Activated CD8-positive, alpha-beta memory T cell treated with anti-CD3 and anti-CD28 coated beads, Interleukin-2, amount 10 ng/mL, durations not matched to agents 7 days and 5 days (primary cell): ENCODE measurements around the gene IL2RG. TPM values are rescaled to one million over a fixed set of nuclear protein-coding genes. Genes with fewer than 3 reads are reported as not detected.

Experiments
- ATAC-seq: fragments of 150-1000 bp; cut with Tn5 transposase; one replicate; pipeline ENCODE4 v1.10.0; 2021; ENCODE audit warnings: moderate library complexity
- CTCF ChIA-PET: fragments of 350-600 bp; sonication (Branson Sonifier 250); formaldehyde crosslinking; loops from one replicate; lab custom pipeline; 2021; ENCODE audit warnings: antibody characterized with exemption; lab: Charles Lee
- DNase-seq: peaks from one replicate; pipeline ENCODE4 v3.0.0-alpha.2; 2020
- H3K27ac Mint-ChIP-seq: one replicate; pipeline ENCODE4 v1.8.0; 2021; ENCODE audit warnings: mild to moderate bottlenecking, mixed read lengths
- H3K27me3 Mint-ChIP-seq: one replicate; pipeline ENCODE4 v1.8.0; 2021; ENCODE audit warnings: mixed read lengths
- H3K36me3 Mint-ChIP-seq: one replicate; pipeline ENCODE4 v1.8.0; 2021; ENCODE audit warnings: mild to moderate bottlenecking, mixed read lengths
- H3K4me1 Mint-ChIP-seq: one replicate; pipeline ENCODE4 v1.8.0; 2021; ENCODE audit warnings: mixed read lengths
- H3K4me3 Mint-ChIP-seq: one replicate; pipeline ENCODE4 v1.8.0; 2021; ENCODE audit warnings: mild to moderate bottlenecking, moderate library complexity, mixed read lengths
- H3K9me3 Mint-ChIP-seq: one replicate; pipeline ENCODE4 v1.8.0; 2022; ENCODE audit warnings: low read depth, mixed read lengths
- total RNA-seq, 2 experiments: library from RNA; stranded (reverse); gene quantifications; one replicate each; pipeline ENCODE4 v1.2.3, GENCODE V29; 2021

Gene IL2RG
- total RNA-seq, 2 experiments from 2014 or later: 370 to 512 TPM

DNA sequence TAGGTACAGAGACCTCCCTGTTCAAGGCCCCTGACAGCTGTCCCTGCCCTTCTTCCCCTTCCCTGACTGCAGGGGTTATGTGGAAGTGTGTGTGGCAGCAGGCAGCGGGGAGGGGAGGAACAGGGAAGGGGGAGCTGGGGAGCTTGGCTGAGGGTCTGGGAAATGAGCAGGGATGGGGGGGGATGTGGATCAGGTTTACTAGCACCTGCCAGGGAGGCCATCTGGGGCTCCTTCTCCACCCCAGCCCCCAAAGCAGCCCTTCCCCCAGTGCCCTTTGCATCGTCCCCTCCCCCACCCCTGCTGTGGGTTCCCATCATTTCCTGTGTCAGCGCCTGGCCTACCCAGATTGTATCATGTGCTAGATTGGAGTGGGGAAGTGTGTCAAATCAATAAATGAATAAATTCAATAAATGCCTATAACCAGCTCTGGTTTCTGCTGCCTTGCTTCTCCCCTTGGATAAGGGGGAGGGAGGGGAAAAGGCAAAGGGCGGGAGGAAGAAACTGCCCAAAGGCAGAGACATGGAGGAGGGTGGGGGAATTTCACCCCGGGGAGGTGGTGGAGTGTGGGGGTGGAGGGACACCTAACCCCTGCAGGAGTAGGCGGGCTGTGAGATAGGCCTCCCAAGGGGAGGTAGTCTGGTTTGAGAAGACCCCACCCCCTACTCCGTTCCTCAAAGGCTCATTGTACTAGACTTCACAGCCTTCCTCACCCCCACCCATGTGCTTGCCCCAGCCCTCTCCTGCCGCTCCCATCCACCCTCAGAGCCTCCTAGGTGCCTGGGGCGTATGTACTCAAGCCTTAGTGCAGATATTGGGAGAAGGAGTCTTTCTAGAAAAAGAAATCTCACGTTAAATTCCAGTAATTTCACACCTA, 8.0 kb downstream of the IL2RG start:
- Mint-ChIP-seq H3K4me1 (peaks cover 71% of the 10 kb centered on the region), H3K36me3 (peaks cover 25% of the 10 kb centered on the region), H3K9me3 (no peaks in the 10 kb centered on the region), H3K27me3 (no peaks in the 10 kb centered on the region), H3K4me3 (peak overlapping the region; percentile 70), H3K27ac (peak overlapping the region; percentile 89)
- CTCF ChIA-PET: interaction anchor here (6.8 kb wide), 1 partner anchor 26 kb away, joined by 65 read pairs; no protein-coding TSS in a partner anchor
- peak; percentile 29 for ATAC-seq
- DNase-seq: peak; percentile 76

DNA sequence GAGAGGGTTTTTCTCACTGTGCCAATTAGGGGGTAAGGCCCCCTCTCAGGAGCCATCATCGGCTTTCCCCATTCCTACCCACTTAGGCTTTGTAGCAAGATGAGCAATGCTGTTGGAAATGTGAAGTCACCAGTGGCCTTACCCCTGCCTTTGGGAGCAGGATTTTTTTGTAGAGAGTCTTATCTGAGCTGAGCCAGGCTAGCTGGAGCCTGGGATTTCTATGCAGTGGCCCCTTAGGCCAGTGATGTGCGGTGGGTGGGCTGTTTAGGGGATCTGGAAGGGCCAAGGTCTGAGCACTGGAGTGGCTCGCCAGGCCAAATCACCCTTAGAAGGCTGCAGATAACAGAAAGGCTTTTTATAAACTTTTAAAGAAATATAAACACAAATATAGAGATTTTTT, 9.1 kb downstream of the IL2RG start:
- Mint-ChIP-seq H3K27ac (no peak overlapping the region), H3K27me3 (no peaks in the 10 kb centered on the region), H3K36me3 (peaks cover 15% of the 10 kb centered on the region), H3K4me3 (no peak overlapping the region), H3K9me3 (no peaks in the 10 kb centered on the region), H3K4me1 (peaks cover 69% of the 10 kb centered on the region)
- no peak for ATAC-seq
- CTCF ChIA-PET: interaction anchor here (2.4 to 6.8 kb wide), 2 partner anchors 9 to 27 kb away, joined by 10 to 65 read pairs; partner anchors contain the start of gene IL2RG
- DNase-seq: no peak

DNA sequence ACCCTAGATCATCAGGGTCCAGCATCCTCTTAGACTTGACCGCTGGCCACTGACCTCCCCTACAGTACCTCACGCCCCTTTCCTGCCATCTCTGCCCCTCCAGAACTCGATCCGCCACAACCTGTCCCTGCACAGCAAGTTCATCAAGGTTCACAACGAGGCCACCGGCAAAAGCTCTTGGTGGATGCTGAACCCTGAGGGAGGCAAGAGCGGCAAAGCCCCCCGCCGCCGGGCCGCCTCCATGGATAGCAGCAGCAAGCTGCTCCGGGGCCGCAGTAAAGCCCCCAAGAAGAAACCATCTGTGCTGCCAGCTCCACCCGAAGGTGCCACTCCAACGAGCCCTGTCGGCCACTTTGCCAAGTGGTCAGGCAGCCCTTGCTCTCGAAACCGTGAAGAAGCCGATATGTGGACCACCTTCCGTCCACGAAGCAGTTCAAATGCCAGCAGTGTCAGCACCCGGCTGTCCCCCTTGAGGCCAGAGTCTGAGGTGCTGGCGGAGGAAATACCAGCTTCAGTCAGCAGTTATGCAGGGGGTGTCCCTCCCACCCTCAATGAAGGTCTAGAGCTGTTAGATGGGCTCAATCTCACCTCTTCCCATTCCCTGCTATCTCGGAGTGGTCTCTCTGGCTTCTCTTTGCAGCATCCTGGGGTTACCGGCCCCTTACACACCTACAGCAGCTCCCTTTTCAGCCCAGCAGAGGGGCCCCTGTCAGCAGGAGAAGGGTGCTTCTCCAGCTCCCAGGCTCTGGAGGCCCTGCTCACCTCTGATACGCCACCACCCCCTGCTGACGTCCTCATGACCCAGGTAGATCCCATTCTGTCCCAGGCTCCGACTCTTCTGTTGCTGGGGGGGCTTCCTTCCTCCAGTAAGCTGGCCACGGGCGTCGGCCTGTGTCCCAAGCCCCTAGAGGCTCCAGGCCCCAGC, 10.5 kb downstream of the IL2RG start:
- Mint-ChIP-seq H3K36me3 (peaks cover 5% of the 10 kb centered on the region), H3K9me3 (no peaks in the 10 kb centered on the region), H3K27me3 (no peaks in the 10 kb centered on the region), H3K4me3 (no peak overlapping the region), H3K27ac (no peak overlapping the region), H3K4me1 (peaks cover 59% of the 10 kb centered on the region)
- ATAC-seq (no peak), DNase-seq (no peak)
- CTCF ChIA-PET: interaction anchor here (1.1 to 6.8 kb wide), 6 partner anchors 11 to 82 kb away, joined by 3 to 65 read pairs (median 4); partner anchors contain the start of genes IL2RG and MED12

DNA sequence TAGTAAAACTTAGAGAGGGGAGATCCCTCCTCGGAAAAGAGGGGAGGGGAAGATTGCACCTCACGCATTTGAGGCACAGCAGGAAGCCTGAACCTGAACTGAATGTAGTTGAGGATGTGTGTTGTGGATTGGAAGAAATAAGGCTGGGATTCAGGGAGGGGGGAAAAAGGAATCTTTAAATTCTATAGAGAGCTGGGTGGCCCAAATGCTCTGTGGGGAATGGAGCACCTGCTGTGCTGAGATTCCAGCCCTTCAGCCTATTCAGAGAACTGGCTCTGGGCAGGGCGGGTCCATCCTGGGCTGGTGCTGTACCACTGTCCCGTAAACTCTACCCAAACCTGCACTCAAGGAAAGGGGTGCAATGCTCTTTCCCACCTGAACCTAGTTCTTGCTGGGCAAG, 11.6 kb downstream of the IL2RG start:
- Mint-ChIP-seq H3K27me3 (no peaks in the 10 kb centered on the region), H3K27ac (no peak overlapping the region), H3K9me3 (no peaks in the 10 kb centered on the region), H3K36me3 (no peaks in the 10 kb centered on the region), H3K4me1 (peaks cover 54% of the 10 kb centered on the region), H3K4me3 (no peak overlapping the region)
- CTCF ChIA-PET: interaction anchor here (0.6 to 6.8 kb wide), 7 partner anchors 12 to 129 kb away, joined by 3 to 65 read pairs (median 3); no protein-coding TSS in a partner anchor
- no peak for DNase-seq
- ATAC-seq: no peak

DNA sequence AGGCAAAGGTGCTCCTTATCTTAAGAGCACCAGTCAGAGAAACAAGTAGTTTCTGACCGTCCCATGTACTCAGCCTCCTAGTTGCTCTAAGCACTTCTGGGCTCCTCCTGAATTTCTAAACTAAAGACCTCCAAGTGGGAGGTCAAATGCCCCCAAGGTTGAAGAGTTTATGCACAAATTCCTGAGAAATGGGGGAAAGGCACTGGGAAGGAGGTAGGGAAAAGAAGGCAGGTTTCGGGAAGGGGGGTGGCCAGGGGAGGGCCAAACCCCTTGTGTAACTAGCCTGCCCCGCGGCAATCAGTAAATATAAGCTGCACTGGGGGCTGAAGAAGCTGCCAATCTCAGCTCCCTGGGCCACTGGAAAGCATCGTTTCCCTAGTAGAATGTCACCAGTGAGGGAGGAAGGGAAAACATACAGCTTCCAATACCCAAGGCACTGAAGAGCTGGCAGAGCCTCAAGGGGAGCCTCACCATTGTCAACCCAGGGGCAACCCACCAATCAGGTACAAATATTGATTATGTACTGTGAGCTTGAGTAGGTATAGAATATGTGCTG, 12.3 kb downstream of the IL2RG start:
- no peak overlapping the region for H3K27ac Mint-ChIP-seq
- peaks cover 50% of the 10 kb centered on the region for H3K4me1 Mint-ChIP-seq
- ATAC-seq: no peak
- no peaks in the 10 kb centered on the region for H3K27me3 Mint-ChIP-seq
- DNase-seq: no peak
- H3K4me3 Mint-ChIP-seq: no peak overlapping the region
- H3K36me3 Mint-ChIP-seq: no peaks in the 10 kb centered on the region
- CTCF ChIA-PET: interaction anchor here (0.6 to 6.8 kb wide), 7 partner anchors 13 to 129 kb away, joined by 3 to 65 read pairs (median 3); no protein-coding TSS in a partner anchor
- H3K9me3 Mint-ChIP-seq: no peaks in the 10 kb centered on the region

DNA sequence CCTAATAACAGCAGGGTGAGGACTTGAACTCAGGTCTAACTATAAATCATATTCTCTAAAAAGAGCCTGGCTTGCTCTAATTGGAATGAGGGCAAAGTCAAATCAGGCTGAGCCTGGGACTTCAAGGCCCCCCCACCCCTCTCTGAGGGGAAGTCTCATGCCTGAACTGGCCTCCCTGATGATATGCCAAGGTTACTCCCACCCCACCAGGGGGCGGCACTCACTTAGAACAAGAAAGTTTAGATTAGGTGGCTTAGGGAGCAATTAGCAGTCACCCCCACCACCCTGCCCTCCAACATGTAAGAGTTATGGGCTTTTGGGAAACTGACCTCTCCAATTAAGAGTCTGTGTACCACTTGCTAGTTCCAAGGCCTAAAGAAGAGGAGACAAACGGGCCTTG, 13.1 kb downstream of the IL2RG start:
- peak; percentile 41 for ATAC-seq
- no peaks in the 10 kb centered on the region for H3K9me3 Mint-ChIP-seq

DNA sequence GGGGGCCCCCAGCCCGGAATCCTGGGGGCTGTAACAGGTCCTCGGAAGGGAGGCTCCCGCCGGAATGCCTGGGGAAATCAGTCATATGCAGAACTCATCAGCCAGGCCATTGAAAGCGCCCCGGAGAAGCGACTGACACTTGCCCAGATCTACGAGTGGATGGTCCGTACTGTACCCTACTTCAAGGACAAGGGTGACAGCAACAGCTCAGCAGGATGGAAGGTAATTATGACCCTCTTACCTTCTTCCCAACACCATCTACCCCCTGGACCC, 14.7 kb downstream of the IL2RG start:
- Mint-ChIP-seq H3K27me3 (no peaks in the 10 kb centered on the region), H3K4me3 (peak overlapping the region; percentile 84), H3K9me3 (no peaks in the 10 kb centered on the region), H3K36me3 (no peaks in the 10 kb centered on the region), H3K4me1 (peaks cover 37% of the 10 kb centered on the region), H3K27ac (no peak overlapping the region)
- ATAC-seq (no peak), DNase-seq (no peak)
- CTCF ChIA-PET: interaction anchor here (0.8 to 1.7 kb wide), 4 partner anchors 22 to 35 kb away, joined by 3 to 7 read pairs (median 4); partner anchors contain the start of gene MED12

More for the DNA sequence above, 13.1 kb downstream of the IL2RG start:
- no peak overlapping the region for H3K4me3 Mint-ChIP-seq
- H3K27ac Mint-ChIP-seq: peak overlapping the region; percentile 15
- CTCF ChIA-PET: interaction anchor here (0.9 to 1.0 kb wide), 4 partner anchors 14 to 80 kb away, joined by 3 to 6 read pairs (median 4); partner anchors contain the start of gene IL2RG
- H3K27me3 Mint-ChIP-seq: no peaks in the 10 kb centered on the region
- peaks cover 47% of the 10 kb centered on the region for H3K4me1 Mint-ChIP-seq
- no peaks in the 10 kb centered on the region for H3K36me3 Mint-ChIP-seq
- DNase-seq: peak; percentile 80

DNA sequence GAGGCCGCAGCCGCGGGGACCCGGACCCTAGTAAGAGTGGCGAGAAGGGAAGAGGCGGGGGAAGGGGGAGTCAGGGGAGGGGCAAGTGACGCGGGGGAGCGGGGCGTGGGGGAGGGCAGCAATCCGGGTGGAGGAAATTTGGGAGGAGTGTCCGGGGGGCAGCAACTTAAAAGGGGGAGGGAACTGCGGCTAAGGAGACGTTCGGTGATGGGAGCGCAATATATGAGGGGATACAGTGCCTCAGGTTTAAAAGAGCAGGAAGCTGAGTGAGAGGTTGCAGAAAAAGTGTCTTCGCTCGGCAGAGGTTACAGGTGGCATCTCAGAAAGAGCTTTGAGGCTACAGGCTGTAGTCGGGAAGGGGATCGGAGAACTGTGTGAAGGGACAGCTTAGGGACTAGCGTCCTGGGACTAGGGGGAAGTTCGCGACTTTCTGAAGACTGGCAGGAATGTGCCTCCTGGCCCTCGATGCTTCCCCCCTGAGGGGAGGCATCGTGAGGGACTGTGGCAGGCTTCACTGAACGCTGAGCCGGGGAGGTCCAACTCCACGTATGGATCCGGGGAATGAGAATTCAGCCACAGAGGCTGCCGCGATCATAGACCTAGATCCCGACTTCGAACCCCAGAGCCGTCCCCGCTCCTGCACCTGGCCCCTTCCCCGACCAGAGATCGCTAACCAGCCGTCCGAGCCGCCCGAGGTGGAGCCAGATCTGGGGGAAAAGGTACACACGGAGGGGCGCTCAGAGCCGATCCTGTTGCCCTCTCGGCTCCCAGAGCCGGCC, 15.2 kb downstream of the IL2RG start:
- DNase-seq (no peak), ATAC-seq (peak; percentile 54)
- H3K36me3 Mint-ChIP-seq: no peaks in the 10 kb centered on the region
- peak overlapping the region; percentile 64 for H3K27ac Mint-ChIP-seq
- no peaks in the 10 kb centered on the region for H3K9me3 Mint-ChIP-seq
- no peaks in the 10 kb centered on the region for H3K27me3 Mint-ChIP-seq
- peaks cover 33% of the 10 kb centered on the region for H3K4me1 Mint-ChIP-seq
- H3K4me3 Mint-ChIP-seq: peak overlapping the region; percentile 84
- CTCF ChIA-PET: interaction anchor here (0.8 to 1.7 kb wide), 4 partner anchors 22 to 81 kb away, joined by 3 to 7 read pairs (median 4); partner anchors contain the start of gene MED12

DNA sequence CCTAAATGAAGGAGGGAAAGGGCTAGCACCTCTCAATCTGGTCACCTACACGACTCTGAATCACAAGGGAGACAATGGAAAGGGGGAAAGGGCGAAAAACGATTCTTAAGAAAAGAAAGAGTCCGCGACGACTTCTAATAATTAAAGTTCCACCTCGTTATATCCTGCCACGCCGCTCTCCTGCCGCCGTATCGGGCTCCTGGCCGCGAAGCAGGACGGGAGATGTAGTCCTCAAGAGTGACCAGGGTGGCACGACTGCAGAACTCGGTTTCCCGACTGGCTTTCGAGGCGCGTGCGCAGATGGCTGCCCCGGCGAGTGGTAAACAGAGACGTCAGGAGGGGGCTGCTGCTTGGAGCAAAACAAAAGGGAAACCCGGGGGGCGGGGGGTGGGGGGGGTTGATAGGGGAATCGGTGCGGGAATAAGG, 15.8 kb downstream of the IL2RG start, which contains the start of gene FOXO4:
Gene FOXO4 (plus strand): TSS at position 297 of the 426 bp plus-strand sequence. CDS start 678 bp downstream, outside the sequence.
- peaks cover 31% of the 10 kb centered on the region for H3K4me1 Mint-ChIP-seq
- H3K36me3 Mint-ChIP-seq: no peaks in the 10 kb centered on the region
- H3K4me3 Mint-ChIP-seq: peak within 1 kb of the TSS; percentile 84
- DNase-seq: peak; percentile 94
- H3K27me3 Mint-ChIP-seq: no peaks in the 10 kb centered on the region
- no peaks in the 10 kb centered on the region for H3K9me3 Mint-ChIP-seq
- H3K27ac Mint-ChIP-seq: peak within 1 kb of the TSS; percentile 81
- ATAC-seq: peak; percentile 92
- CTCF ChIA-PET: interaction anchor here (0.6 to 1.7 kb wide), 4 partner anchors 33 to 82 kb away, joined by 3 to 7 read pairs (median 4); no protein-coding TSS in a partner anchor

DNA sequence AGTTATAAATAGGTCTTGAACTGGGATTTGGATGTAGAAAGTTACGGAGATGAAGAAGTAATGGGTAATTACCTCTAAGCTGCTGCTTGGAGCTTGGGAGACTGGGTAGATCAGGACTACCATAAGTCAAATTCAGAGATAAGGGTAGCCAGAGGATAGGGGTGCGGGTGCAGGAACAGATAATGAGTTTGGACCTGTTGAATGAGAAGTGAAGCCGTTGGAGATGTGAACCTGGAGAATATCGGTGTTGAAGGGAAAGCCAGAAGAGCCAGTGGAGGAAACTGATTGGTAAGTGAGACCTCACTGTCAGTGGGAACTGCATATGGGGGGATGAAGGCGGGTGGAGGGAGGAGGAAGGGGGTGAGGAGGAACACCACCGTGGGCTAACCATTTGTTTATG, 16.3 kb downstream of the IL2RG start:
- H3K4me3 Mint-ChIP-seq: peak overlapping the region; percentile 84

DNA sequence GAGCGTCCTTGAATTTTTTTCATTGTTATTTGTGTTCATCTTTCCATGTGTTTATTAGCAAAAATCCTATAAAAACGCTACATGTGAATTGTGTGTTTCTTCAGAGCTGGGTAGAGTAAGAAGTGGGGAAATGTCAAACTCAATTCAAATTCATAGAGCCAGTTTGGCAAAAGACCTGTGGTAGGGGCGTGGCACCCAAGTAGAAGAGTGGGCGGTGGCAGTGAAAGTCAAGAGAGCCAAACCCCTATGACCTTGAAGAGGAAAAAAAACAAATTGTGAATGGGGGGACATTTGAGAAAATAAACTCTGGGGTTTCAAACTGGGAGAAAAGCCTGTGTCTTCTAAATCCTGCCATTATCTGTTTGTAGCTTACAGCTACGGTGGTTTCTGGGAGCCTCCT, 20.1 kb downstream of the IL2RG start:
- CTCF ChIA-PET: no interaction called here
- Mint-ChIP-seq H3K4me1 (peaks cover 12% of the 10 kb centered on the region), H3K9me3 (no peaks in the 10 kb centered on the region)

More for the DNA sequence above, 16.3 kb downstream of the IL2RG start:
- Mint-ChIP-seq H3K4me1 (peaks cover 29% of the 10 kb centered on the region), H3K27me3 (no peaks in the 10 kb centered on the region), H3K9me3 (no peaks in the 10 kb centered on the region), H3K27ac (peak overlapping the region; percentile 81), H3K36me3 (no peaks in the 10 kb centered on the region)
- no peak for ATAC-seq
- DNase-seq: no peak
- CTCF ChIA-PET: interaction anchor here (0.6 kb wide), 1 partner anchor 34 kb away, joined by 3 read pairs; no protein-coding TSS in a partner anchor

DNA sequence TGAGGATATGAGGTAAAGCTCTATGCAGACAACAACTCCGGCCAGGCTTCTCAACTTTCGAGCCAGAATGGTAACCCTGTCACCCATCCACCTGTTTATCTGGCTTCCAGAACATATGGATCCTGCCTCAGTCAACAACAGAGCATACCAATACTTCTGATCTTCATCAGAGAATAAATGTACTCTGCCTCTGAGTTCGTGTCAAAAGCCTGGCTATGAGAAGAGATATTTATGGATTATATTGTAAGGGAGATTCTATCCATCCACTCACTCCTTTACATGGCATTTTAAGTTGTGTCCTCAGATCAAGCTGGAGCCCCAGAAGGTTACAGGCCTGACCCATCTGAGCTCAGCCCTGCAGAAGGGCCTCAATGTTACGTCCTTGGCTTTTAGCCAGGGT, 25.5 kb downstream of the IL2RG start:
- CTCF ChIA-PET: no interaction called here
- ATAC-seq (no peak), DNase-seq (no peak)
- Mint-ChIP-seq H3K9me3 (no peaks in the 10 kb centered on the region), H3K4me1 (peaks cover 3% of the 10 kb centered on the region), H3K27ac (no peak overlapping the region), H3K27me3 (no peaks in the 10 kb centered on the region), H3K4me3 (no peak overlapping the region), H3K36me3 (no peaks in the 10 kb centered on the region)

More for the DNA sequence above, 20.1 kb downstream of the IL2RG start:
- DNase-seq (no peak), ATAC-seq (no peak)
- Mint-ChIP-seq H3K27me3 (no peaks in the 10 kb centered on the region), H3K36me3 (no peaks in the 10 kb centered on the region), H3K27ac (no peak overlapping the region), H3K4me3 (no peak overlapping the region)
